ENCODE results near the gene NSD2.

Gene NSD2

DNA sequence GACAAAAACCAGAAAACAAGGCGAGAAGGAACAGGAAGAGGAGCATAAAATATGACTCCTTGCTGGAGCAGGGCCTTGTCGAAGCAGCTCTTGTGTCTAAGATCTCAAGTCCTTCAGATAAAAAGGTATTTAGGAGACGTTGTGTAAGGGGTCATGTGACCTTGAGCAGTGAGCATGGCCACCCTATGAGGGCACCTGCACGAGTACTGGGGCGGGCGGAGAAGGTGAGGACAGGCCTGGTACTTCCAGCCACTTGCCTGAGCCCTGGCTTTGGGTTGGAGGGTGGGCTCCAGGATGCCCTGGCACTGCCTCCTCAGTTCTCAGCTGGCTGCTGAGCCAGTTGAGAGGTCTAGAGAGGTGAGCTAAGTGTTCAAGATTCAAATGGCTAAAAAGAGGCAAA is 29.9 kb downstream of the NSD2 start:
- H3K36me3 ChIP-seq (ENCODE audit: insufficient read depth, low read length), result peaks cover 88% of the 10 kb centered on the region

DNA sequence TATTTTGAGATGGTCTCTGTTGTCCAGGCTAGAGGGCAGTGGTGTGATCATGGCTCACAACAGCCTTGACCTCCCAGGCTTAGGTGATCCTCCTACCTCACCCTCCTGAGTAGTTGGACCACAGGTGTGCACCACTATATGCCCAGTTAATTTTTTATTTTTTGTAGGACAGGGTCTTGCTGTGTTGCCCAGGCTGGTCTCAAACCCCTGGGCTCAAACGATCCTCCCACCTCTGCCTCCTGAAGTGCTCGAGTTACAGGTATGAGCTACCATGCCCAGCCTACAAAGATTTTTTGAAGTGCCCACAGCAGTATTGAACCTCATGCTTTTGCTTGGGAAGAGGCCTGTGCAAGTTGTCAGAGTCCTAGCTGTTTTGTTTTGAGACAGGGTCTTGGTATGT is 31.1 kb downstream of the NSD2 start:
- ATAC-seq (ENCODE audit: insufficient read depth, low read depth) (no peak), DNase-seq (no peak)
- Histone ChIP-seq H4K20me1 (ENCODE audit: insufficient read depth, low read length) (peaks cover 93% of the 10 kb centered on the region), H3K4me2 (ENCODE audit: insufficient read depth, low read length) (no peak overlapping the region), H3K9ac (ENCODE audit: low read depth, low read length) (no peak overlapping the region), H3K79me2 (ENCODE audit: insufficient read depth, low read length) (peaks cover 98% of the 10 kb centered on the region), H3K27ac (ENCODE audit: low read length) (no peak overlapping the region), H3K36me3 (ENCODE audit: insufficient read depth, low read length) (peaks cover 88% of the 10 kb centered on the region), H3K4me3 (ENCODE audit: low read depth in 1 of 2, low read length in 2 of 2) (no peak overlapping the region), H3K27me3 (ENCODE audit: insufficient read depth, low read length, poor library complexity) (no peaks in the 10 kb centered on the region), H2AFZ (ENCODE audit: low read depth, low read length) (no peak overlapping the region), H3K9me3 (ENCODE audit: insufficient read depth, low read length, severe bottlenecking) (no peaks in the 10 kb centered on the region), H3K4me1 (ENCODE audit: insufficient read depth, low read length) (no peaks in the 10 kb centered on the region)
- TF ChIP-seq, protein P1, sequence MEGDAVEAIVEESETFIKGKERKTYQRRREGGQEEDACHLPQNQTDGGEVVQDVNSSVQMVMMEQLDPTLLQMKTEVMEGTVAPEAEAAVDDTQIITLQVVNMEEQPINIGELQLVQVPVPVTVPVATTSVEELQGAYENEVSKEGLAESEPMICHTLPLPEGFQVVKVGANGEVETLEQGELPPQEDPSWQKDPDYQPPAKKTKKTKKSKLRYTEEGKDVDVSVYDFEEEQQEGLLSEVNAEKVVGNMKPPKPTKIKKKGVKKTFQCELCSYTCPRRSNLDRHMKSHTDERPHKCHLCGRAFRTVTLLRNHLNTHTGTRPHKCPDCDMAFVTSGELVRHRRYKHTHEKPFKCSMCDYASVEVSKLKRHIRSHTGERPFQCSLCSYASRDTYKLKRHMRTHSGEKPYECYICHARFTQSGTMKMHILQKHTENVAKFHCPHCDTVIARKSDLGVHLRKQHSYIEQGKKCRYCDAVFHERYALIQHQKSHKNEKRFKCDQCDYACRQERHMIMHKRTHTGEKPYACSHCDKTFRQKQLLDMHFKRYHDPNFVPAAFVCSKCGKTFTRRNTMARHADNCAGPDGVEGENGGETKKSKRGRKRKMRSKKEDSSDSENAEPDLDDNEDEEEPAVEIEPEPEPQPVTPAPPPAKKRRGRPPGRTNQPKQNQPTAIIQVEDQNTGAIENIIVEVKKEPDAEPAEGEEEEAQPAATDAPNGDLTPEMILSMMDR (IDR thresholded peaks at IDR 0.05; ENCODE audit: borderline replicate concordance, extremely low read depth, low read length, poor library complexity, severe bottlenecking), result no peak
- no peak for TF ChIP-seq EZH2 (IDR thresholded peaks at IDR 0.05; ENCODE audit: borderline replicate concordance, low read depth, low read length, severe bottlenecking)

More for the DNA sequence above, 29.9 kb downstream of the NSD2 start:
- Histone ChIP-seq H3K4me1 (ENCODE audit: insufficient read depth, low read length) (peaks cover 3% of the 10 kb centered on the region; the same call in 1 of the 2 replicates), H4K20me1 (ENCODE audit: insufficient read depth, low read length) (peaks cover 93% of the 10 kb centered on the region), H3K9ac (ENCODE audit: low read depth, low read length) (no peak overlapping the region), H3K4me3 (ENCODE audit: low read depth in 1 of 2, low read length in 2 of 2) (no peak overlapping the region), H2AFZ (ENCODE audit: low read depth, low read length) (no peak overlapping the region), H3K27ac (ENCODE audit: low read length) (no peak overlapping the region), H3K27me3 (ENCODE audit: insufficient read depth, low read length, poor library complexity) (no peaks in the 10 kb centered on the region), H3K9me3 (ENCODE audit: insufficient read depth, low read length, severe bottlenecking) (no peaks in the 10 kb centered on the region), H3K79me2 (ENCODE audit: insufficient read depth, low read length) (peaks cover 98% of the 10 kb centered on the region), H3K4me2 (ENCODE audit: insufficient read depth, low read length) (no peak overlapping the region)
- no peak for TF ChIP-seq EZH2 (IDR thresholded peaks at IDR 0.05; ENCODE audit: borderline replicate concordance, low read depth, low read length, severe bottlenecking)
- TF ChIP-seq, protein P1 (IDR thresholded peaks at IDR 0.05; ENCODE audit: borderline replicate concordance, extremely low read depth, low read length, poor library complexity, severe bottlenecking), result no peak
- DNase-seq, result no peak
- no peak for ATAC-seq (ENCODE audit: insufficient read depth, low read depth)

DNA sequence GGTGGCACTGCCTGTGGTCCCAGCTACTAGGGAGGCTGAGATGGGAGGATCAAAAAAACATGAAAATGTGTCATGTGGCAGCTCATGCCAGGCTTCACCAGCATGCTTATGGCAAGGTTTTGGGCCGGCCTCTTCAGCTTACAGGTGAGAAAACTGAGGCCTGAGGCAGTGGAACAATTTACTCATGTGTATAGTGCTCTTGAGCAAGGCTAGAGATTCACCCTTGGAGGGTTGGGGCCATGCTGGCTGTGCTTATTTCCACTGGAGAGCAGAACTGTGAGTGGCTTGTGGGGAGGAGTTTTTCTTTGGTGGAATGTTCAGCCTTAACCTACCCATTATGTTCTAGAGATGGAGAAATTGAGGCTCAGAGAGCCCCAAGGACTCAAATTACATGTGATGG is 31.8 kb downstream of the NSD2 start:
- peaks cover 93% of the 10 kb centered on the region for H4K20me1 ChIP-seq (ENCODE audit: insufficient read depth, low read length)
- DNase-seq (no peak), ATAC-seq (ENCODE audit: insufficient read depth, low read depth) (no peak)
- no peak overlapping the region for H3K4me2 ChIP-seq (ENCODE audit: insufficient read depth, low read length)
- peaks cover 93% of the 10 kb centered on the region for H3K36me3 ChIP-seq (ENCODE audit: insufficient read depth, low read length)
- no peaks in the 10 kb centered on the region for H3K4me1 ChIP-seq (ENCODE audit: insufficient read depth, low read length)
- H3K79me2 ChIP-seq (ENCODE audit: insufficient read depth, low read length), result peaks cover 98% of the 10 kb centered on the region
- no peak overlapping the region for H2AFZ ChIP-seq (ENCODE audit: low read depth, low read length)
- H3K4me3 ChIP-seq (ENCODE audit: low read depth in 1 of 2, low read length in 2 of 2), result no peak overlapping the region
- no peaks in the 10 kb centered on the region for H3K9me3 ChIP-seq (ENCODE audit: insufficient read depth, low read length, severe bottlenecking)
- TF ChIP-seq, protein P1 (IDR thresholded peaks at IDR 0.05; ENCODE audit: borderline replicate concordance, extremely low read depth, low read length, poor library complexity, severe bottlenecking), result no peak
- no peak for TF ChIP-seq EZH2 (IDR thresholded peaks at IDR 0.05; ENCODE audit: borderline replicate concordance, low read depth, low read length, severe bottlenecking)
- H3K9ac ChIP-seq (ENCODE audit: low read depth, low read length), result no peak overlapping the region
- H3K27me3 ChIP-seq (ENCODE audit: insufficient read depth, low read length, poor library complexity), result no peaks in the 10 kb centered on the region
- no peak overlapping the region for H3K27ac ChIP-seq (ENCODE audit: low read length)

DNA sequence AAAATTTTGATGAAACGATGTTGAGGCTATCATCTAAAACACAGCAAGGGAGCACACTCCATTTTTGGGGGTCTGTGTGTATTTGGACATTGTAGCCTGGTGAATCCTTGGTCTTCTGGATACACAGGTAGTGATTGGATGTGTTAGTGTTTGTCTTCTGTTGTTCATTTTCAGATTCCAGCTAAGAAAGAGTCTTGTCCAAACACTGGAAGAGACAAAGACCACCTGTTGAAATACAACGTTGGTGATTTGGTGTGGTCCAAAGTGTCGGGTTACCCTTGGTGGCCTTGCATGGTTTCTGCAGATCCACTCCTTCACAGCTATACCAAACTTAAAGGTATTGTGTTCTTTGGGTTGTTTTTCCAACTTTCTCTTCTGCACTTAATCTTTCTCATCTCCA is 32.8 kb downstream of the NSD2 start:
- Histone ChIP-seq H4K20me1 (ENCODE audit: insufficient read depth, low read length) (peaks cover 96% of the 10 kb centered on the region), H3K9me3 (ENCODE audit: insufficient read depth, low read length, severe bottlenecking) (no peaks in the 10 kb centered on the region), H3K9ac (ENCODE audit: low read depth, low read length) (no peak overlapping the region), H3K27ac (ENCODE audit: low read length) (no peak overlapping the region), H2AFZ (ENCODE audit: low read depth, low read length) (no peak overlapping the region), H3K79me2 (ENCODE audit: insufficient read depth, low read length) (peaks cover 98% of the 10 kb centered on the region), H3K27me3 (ENCODE audit: insufficient read depth, low read length, poor library complexity) (no peaks in the 10 kb centered on the region), H3K4me3 (ENCODE audit: low read depth in 1 of 2, low read length in 2 of 2) (no peak overlapping the region), H3K4me2 (ENCODE audit: insufficient read depth, low read length) (no peak overlapping the region), H3K36me3 (ENCODE audit: insufficient read depth, low read length) (peaks cover 98% of the 10 kb centered on the region), H3K4me1 (ENCODE audit: insufficient read depth, low read length) (no peaks in the 10 kb centered on the region)
- DNase-seq (no peak), ATAC-seq (ENCODE audit: insufficient read depth, low read depth) (no peak)
- no peak for TF ChIP-seq EZH2 (IDR thresholded peaks at IDR 0.05; ENCODE audit: borderline replicate concordance, low read depth, low read length, severe bottlenecking)
- TF ChIP-seq, protein P1 (IDR thresholded peaks at IDR 0.05; ENCODE audit: borderline replicate concordance, extremely low read depth, low read length, poor library complexity, severe bottlenecking), result no peak

All from DND-41 (cell line).